Caki2 (cell line): Measurements from ENCODE around the gene DKKL1. TPM values are rescaled to one million over a fixed set of nuclear protein-coding genes. Genes with fewer than 3 reads are reported as not detected.

Source experiments
- DNase-seq: peaks from one replicate; pipeline ENCODE4 v3.0.0-alpha.2; 2015; ENCODE audit warnings: low read depth
- in situ Hi-C: cut with HindIII; loops from 2 replicates; pipeline ENCODE4 v1.10.0; 2016; ENCODE audit warnings: low sequenced_read_pairs, low pct_unique_long_range_greater_than_20kb, mixed read lengths
- total RNA-seq: library from RNA; depleted of rRNA; stranded (reverse); fragments of >200 nt; shearing (Covaris generic); gene quantifications from 2 replicates; pipeline ENCODE4 v1.2.3, GENCODE V29; 2014; ENCODE audit warnings: low replicate concordance

Gene DKKL1
- total RNA-seq, 1 experiment from 2014 or later = 0.30 TPM

- in situ Hi-C loops = no loop called here
- DNase-seq = no peak
Observed at GRCh38 chr19:49336482-49337266, 27.0 kb upstream of the DKKL1 start.

GRCh38 chr19:49337267-49338022 lies 26.2 kb upstream of the DKKL1 start:
- in situ Hi-C loops = no loop called here
- DNase-seq = no peak

DNA sequence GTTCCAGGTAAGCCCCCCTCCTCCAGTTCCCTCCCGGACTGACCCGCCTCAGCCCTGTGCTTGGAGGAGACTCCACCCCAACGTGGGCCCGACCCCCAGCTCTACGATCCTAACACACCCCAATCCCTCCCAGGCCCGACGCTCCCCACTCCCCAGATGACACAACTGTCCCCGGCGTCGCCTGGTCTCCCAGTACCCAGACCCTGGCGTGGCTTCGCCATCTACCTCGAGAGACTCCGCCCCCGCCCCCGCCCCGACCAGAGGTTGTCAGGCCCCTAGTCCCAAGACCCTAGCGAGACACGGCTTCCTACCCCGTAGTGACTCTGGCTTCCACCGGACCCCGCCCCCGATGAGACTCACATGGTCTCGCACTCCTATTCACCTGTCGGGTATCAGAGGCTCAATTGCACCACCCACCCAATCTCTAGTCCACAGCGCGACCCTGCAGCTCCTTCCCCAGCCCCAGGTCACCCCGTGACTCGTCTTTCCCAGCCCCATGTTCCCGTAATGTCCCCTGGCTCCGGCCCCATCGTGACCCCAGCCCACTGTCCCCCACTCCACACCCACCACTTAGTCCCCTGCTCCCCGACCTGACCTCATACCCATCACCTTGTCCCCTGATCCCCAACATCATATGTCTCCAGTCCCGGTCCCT lies 25.5 kb upstream of the DKKL1 start:
- DNase-seq = no peak

DNA sequence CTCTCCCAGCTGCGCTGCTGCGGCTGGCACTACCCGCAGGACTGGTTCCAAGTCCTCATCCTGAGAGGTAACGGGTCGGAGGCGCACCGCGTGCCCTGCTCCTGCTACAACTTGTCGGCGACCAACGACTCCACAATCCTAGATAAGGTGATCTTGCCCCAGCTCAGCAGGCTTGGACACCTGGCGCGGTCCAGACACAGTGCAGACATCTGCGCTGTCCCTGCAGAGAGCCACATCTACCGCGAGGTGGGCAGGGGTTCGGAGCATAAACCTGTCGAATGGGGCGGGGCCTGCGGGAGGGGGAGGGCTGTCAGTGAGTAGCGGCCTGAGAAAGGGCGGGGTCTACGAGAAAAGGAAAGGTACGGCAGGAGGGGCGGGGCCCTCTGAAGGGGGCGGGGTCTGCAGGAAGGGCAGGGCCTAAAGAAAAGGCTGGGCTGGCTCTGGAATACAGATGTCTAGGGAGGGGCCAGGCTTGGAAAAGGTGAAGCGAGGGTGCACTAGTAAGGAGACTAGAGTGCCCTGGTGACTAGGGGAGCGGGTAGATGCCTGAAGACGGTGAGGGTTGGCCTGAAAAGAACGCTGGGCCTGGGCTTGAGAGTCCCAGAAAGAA lies 24.9 kb upstream of the DKKL1 start:
- peak; percentile 82 for DNase-seq

More for the DNA sequence above, 25.5 kb upstream of the DKKL1 start:
- in situ Hi-C loops = no loop called here

DNA sequence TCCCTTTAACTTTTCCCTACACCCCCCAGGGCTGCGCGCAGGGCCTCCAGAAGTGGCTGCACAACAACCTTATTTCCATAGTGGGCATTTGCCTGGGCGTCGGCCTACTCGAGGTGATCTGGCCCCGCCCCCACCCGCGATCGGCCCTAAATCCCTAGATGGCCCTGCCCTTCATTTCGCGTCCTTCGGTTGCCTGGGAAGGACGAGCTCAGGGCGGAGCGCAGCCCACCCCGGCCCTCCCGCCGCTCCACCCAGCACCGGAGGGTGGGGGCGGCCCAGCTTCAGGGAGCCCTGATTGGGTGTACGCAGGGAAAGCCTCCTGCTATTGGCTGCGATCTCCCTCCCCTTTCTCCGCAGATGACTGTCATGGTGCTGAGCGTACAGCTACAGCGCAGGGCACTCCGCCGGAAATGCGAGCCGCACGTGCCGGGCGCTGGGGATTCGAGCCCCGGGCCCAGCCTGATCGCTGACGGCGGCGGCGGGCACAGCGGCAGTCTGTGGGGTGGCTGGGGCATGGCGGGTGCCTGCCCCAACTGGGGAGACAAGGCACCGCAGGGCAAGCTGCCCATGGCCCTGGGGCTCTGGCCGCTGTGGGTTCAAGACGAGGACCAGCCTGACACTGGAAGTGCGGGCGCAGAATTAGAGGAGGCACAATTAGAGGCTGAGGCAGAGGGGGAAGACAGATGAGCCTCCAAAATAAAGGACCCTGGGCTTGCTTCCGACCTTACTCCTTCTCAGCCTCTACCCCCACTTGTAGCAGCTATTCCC lies 24.2 kb upstream of the DKKL1 start:
- in situ Hi-C loops = no loop called here
- DNase-seq = peak; percentile 97

More for the DNA sequence above, 24.9 kb upstream of the DKKL1 start:
- in situ Hi-C loops = no loop called here

GRCh38 chr19:49340069-49340864 lies 23.4 kb upstream of the DKKL1 start:
- in situ Hi-C loops = no loop called here
- DNase-seq = peak; percentile 57

DNA sequence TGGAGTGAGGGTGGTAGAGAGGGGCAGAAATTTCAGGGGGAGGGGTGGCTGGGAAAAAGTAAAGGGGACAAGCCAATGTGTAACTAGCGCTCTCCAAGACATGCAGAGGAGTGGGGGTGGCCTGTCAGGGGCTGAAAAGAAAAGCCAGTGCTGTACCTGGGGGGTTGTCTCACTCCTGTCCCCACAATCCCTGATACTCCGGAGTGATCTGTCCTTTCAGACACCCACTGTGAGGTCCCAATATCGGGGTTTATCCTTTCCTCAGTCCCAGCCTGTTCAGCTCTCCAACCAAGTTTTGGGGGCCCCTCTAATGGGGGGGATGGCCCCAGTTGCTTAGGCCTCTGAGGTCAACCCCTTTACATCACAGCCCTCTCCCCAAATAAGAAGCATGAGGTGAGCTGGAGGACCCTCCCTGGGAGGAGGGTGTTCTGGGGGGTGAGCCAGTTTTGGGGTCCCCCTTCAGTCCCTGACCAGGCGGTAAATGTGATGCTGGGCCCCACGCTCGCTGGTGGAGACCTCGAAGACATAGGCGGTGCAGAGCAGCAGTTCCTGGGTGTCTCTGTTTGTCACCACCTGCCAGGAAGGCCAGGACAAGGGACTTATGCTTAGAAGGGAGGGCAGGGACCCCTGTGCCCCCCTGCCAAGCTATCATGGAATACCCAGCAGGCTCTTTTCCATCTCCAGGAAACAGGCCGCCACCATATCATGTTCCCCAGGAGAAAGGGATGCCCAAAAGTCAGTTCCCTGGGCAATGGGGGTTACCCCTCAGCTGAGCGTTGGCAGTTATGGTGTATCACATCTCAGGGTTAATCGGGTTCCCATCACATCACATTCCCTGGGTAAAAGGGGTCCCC lies 22.6 kb upstream of the DKKL1 start:
- in situ Hi-C loops = no loop called here
- no peak for DNase-seq

DNA sequence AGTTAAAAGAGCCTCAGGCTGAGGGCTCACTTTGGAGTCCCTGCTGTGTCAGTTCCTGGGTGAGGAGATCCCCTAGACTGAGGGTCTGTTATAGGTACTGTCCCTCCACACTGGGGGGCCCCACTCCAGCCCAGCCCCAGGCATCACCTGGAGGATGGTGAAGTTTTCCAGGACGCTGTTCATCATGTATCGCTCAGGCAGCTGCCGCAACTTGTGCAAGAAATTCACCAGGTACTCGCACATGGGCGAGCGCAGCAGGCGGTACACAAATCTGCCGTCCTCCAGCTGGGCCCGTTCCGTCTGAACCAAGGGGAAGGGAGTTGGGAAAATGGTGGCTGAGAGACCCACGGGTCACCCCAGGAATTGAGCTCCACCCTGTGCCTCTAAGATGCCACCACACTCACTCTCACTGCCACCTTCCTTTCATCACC lies 21.4 kb upstream of the DKKL1 start:
- no peak for DNase-seq
- in situ Hi-C loops = no loop called here

GRCh38 chr19:49343123-49343522 lies 20.6 kb upstream of the DKKL1 start:
- in situ Hi-C loops = no loop called here
- no peak for DNase-seq

DNA sequence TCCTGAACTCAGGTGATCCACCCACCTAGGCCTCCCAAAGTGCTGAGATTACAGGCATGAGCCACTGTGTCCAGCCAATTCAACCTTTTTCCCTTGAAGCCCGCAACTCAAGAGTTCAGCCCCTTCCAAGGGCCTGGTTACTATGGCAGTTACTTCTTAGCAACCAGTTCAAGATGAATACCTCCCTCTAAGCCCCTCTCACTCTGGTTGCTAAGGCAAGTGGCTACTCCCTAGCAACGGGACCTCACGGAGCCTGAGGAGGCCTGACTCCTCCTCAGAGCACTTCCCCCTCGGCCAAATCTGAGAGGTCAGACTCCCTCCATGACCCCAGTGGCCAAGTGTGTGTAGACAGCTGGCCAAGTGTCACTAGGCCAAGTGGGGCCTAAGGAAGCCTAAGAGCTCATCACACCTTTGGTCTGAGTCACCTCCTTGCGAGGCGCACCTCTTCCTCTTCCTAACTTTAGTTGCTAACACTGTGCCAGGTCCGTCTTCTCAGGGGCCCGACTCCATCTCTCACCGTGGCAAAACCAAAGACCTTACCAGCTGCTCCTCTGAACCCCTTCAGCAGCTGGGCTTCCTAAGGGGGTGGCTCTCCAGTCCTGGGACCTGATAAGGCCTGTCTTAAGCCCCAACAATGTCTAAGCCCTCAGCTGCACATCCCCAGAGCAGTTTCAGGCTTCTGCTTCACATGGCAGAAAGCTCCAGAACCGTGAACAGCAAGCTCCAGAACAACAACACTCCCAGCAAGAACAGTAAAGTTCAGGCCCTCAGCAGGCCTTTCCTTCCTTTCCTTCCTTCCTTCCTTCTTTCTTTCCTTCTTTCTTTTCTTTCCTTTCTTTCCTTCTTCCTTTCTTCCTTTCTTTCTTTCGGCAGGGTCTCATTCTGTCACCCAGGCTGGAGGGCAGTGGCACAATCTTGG lies 18.9 kb upstream of the DKKL1 start:
- no peak for DNase-seq
- in situ Hi-C loops = no loop called here

- in situ Hi-C loops = no loop called here
Observed at GRCh38 chr19:49347191-49347590, 16.5 kb upstream of the DKKL1 start.

GRCh38 chr19:49347835-49348234 lies 15.8 kb upstream of the DKKL1 start:
- peak; percentile 48 for DNase-seq
- in situ Hi-C loops = no loop called here

More at GRCh38 chr19:49347191-49347590, 16.5 kb upstream of the DKKL1 start:
- DNase-seq = no peak

DNA sequence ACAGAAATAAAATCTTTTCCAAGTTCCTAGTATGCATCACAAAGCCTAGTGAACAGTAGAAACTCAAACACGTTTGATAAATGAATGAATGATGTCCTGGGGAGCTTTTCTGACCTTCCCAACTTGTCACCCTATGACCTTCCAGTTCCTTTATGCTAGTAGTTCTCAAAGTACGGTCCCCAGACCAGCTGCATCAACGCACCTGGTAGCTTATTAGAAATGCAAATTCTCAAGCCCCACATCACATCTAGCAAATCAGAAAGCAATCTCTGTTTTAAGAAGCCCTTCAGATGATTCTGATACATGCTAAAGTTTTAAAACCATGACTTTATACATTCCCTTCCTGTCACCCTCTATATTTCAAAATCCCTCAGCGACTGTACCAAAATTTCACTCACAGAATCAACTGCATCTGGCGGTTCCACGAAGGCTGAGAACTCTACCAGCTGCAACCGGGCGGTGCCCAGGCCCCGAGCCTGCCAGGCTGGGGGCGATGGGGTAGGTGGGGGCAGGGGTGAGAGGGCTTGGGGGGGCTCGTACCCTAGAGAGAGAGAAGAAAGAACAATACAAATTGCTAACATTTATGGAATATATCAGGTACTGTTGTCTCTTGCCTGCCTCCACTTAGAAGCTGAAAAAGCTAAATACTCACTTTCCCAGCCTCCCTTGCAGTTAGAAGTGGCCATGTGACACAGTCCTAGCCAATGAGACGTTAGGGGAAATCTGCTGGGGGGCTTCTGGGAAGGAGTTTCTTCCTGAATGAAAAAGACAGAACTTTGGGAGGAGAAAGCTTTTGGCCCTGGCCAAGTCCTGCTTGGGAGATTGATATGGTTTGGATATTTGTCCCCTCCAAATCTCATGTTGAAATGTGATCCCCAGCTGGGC lies 15.1 kb upstream of the DKKL1 start:
- no peak for DNase-seq
- in situ Hi-C loops = no loop called here

- in situ Hi-C loops = no loop called here
Observed at GRCh38 chr19:49349567-49349966, 14.1 kb upstream of the DKKL1 start.

More at GRCh38 chr19:49349567-49349966, 14.1 kb upstream of the DKKL1 start:
- DNase-seq = no peak
